Natural killer cell (primary cell): ENCODE data around the gene HRK. TPM values are rescaled to one million over a fixed set of nuclear protein-coding genes. Genes with fewer than 3 reads are reported as not detected.

Experiments used
- ATAC-seq, 3 donors: fragments of 150-1000 bp in 2 of 3; fragments of 200-7000 bp in 1 of 3; cut with Tn5 transposase; 1 replicate in 1 of 3; 2 replicates in 2 of 3; pipeline ENCODE4 v1.10.0; 2021; ENCODE audit warnings: mild to moderate bottlenecking in 2 of 3, moderate library complexity in 2 of 3
- DNase-seq, 2 donors: peaks; one replicate each; pipeline versions ENCODE4 v3.0.0 to v3.0.0-alpha.2; 2013 to 2021; ENCODE audit warnings: mixed read lengths in 1 of 2
- H3K27ac ChIP-seq: one replicate; pipeline ENCODE4 v1.5.1; 2013; ENCODE audit warnings: mild to moderate bottlenecking, low read length
- H3K27me3 ChIP-seq: one replicate; pipeline ENCODE4 v1.6.1; 2013; ENCODE audit warnings: low read length; ENCODE audit not compliant: control insufficient read depth, insufficient read depth
- H3K36me3 ChIP-seq: one replicate; pipeline ENCODE4 v1.6.1; 2013; ENCODE audit warnings: low read length; ENCODE audit not compliant: control insufficient read depth, insufficient read depth
- H3K4me1 ChIP-seq: one replicate; pipeline ENCODE4 v1.6.1; 2013; ENCODE audit warnings: low read length; ENCODE audit not compliant: control insufficient read depth, insufficient read depth
- H3K4me3 ChIP-seq: one replicate; pipeline ENCODE4 v1.5.1; 2013; ENCODE audit warnings: low read length
- H3K9me3 ChIP-seq: one replicate; pipeline ENCODE4 v1.6.1; 2013; ENCODE audit warnings: low read length; ENCODE audit not compliant: control insufficient read depth, insufficient read depth
- H3K27ac Mint-ChIP-seq, 2 donors: one replicate each; pipeline ENCODE4 v1.8.0; 2022; ENCODE audit warnings: mild to moderate bottlenecking in 2 of 2, mixed read lengths in 2 of 2, moderate library complexity in 1 of 2
- H3K27me3 Mint-ChIP-seq, 2 donors: one replicate each; pipeline ENCODE4 v1.8.0; 2022; ENCODE audit warnings: low read depth in 2 of 2, mixed read lengths in 2 of 2
- H3K36me3 Mint-ChIP-seq: one replicate; pipeline ENCODE4 v1.8.0; 2022; ENCODE audit warnings: mixed read lengths
- H3K4me1 Mint-ChIP-seq, 2 donors: one replicate each; pipeline ENCODE4 v1.8.0; 2022; ENCODE audit warnings: mixed read lengths in 2 of 2
- H3K4me3 Mint-ChIP-seq: one replicate; pipeline ENCODE4 v1.8.0; 2022; ENCODE audit warnings: mild to moderate bottlenecking, moderate library complexity, mixed read lengths
- H3K9me3 Mint-ChIP-seq, 2 donors: one replicate each; pipeline ENCODE4 v1.8.0; 2022; ENCODE audit warnings: mixed read lengths in 2 of 2
- WGBS: methylation state at CpG from one replicate; pipeline ENCODE4 v1.1.7; 2013; ENCODE audit warnings: missing lambda C conversion rate; ENCODE audit not compliant: insufficient coverage; 5-methylcytosine and 5-hydroxymethylcytosine counted together
- intact Hi-C: fragments of 100-400 bp; cut with micrococcal nuclease; formaldehyde crosslinking; loops from one replicate; pipeline ENCODE4 v1.14.2; 2022
- total RNA-seq, 4 donors: library from RNA; stranded (reverse); fragments of 120-200 nt in 1 of 4; gene quantifications; one replicate each; pipeline versions ENCODE4 v1.2.3 to v1.2.4, GENCODE V29; 2013 to 2022
- TF ChIP-seq, protein P1 (sequence below): fragments of 200-600 bp; IDR thresholded peaks from one replicate; pipeline ENCODE4 v1.8.0; 2022; ENCODE audit warnings: antibody characterized with exemption

The HRK gene
- total RNA-seq, 3 donors from 2014 or later (not counting 1 experiment from before 2014, with no cell fraction given) = 0.15 TPM; not detected in 2

DNA sequence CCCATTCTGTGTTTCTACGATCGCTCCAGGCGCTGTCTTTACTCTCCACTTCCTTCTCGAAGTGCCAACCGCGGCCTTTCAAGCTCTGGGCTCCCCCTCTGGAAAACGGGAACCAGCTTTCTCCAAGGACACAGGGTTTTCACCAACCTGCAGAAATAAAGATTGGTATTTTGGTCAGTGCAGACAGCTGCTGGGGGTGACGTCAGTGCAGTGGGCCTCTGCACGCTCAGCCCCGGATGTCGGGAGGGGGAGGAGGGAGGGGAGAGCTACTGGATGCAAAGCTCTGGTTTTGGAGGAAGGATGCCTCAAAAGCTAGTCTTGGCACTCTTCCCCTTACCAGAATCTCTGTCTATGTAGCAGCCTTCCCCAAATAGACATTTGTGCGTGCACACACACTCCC is 19.9 kb downstream of the HRK start:
- H3K27me3 ChIP-seq = no peaks in the 10 kb centered on the region
- WGBS = 29% methylated on average over 12 of the region's 12 CpGs
- Mint-ChIP-seq H3K4me3 (no peak overlapping the region), H3K27me3 (peaks cover 30 to 39% of the 10 kb centered on the region in 2 donors), H3K27ac (no peak overlapping the region), H3K36me3 (no peaks in the 10 kb centered on the region), H3K4me1 (no peaks in the 10 kb centered on the region), H3K9me3 (no peaks in the 10 kb centered on the region)
- intact Hi-C loops = no loop called here
- no peak overlapping the region for H3K4me3 ChIP-seq
- DNase-seq (peak in 1 of 2 donors; percentile 52), ATAC-seq (peak; percentile 53 to 74 (median 59))
- no peaks in the 10 kb centered on the region for H3K4me1 ChIP-seq
- TF ChIP-seq, protein P1, sequence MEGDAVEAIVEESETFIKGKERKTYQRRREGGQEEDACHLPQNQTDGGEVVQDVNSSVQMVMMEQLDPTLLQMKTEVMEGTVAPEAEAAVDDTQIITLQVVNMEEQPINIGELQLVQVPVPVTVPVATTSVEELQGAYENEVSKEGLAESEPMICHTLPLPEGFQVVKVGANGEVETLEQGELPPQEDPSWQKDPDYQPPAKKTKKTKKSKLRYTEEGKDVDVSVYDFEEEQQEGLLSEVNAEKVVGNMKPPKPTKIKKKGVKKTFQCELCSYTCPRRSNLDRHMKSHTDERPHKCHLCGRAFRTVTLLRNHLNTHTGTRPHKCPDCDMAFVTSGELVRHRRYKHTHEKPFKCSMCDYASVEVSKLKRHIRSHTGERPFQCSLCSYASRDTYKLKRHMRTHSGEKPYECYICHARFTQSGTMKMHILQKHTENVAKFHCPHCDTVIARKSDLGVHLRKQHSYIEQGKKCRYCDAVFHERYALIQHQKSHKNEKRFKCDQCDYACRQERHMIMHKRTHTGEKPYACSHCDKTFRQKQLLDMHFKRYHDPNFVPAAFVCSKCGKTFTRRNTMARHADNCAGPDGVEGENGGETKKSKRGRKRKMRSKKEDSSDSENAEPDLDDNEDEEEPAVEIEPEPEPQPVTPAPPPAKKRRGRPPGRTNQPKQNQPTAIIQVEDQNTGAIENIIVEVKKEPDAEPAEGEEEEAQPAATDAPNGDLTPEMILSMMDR = no peak
- H3K9me3 ChIP-seq = no peaks in the 10 kb centered on the region
- H3K27ac ChIP-seq = no peak overlapping the region
- no peaks in the 10 kb centered on the region for H3K36me3 ChIP-seq

GRCh38 chr12:116860263-116860662 is 21.0 kb downstream of the HRK start:
- Mint-ChIP-seq H3K4me3 (no peak overlapping the region), H3K4me1 (no peaks in the 10 kb centered on the region), H3K36me3 (no peaks in the 10 kb centered on the region), H3K27me3 (peaks cover 35 to 39% of the 10 kb centered on the region in 2 donors), H3K9me3 (no peaks in the 10 kb centered on the region), H3K27ac (no peak overlapping the region)
- Histone ChIP-seq H3K4me3 (no peak overlapping the region), H3K27me3 (no peaks in the 10 kb centered on the region), H3K9me3 (no peaks in the 10 kb centered on the region), H3K36me3 (no peaks in the 10 kb centered on the region), H3K4me1 (no peaks in the 10 kb centered on the region), H3K27ac (no peak overlapping the region)
- intact Hi-C loops = no loop called here
- WGBS = 75% methylated on average over 1 of the region's 3 CpGs
- TF ChIP-seq, protein P1 = no peak
- no peak for DNase-seq
- no peak for ATAC-seq

DNA sequence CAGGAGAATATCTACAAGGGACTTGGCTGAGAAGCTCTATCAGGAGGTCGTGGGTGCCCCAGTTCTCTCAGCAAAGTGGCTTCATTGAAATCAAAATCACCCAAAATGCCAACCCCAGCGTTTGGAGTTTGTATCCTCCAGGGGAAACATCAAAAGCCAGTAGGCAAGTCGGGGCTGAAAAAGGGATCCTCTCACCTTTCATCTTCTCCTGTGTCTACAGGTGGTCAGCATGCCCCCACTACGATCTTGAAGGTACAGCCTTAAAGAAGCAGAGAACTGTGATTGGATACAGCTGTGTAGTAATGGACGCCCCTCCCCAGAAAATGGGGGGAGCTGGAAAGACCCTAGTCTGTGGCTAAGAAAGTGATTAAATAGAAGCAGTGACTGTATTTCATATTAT is 22.2 kb downstream of the HRK start:
- Mint-ChIP-seq H3K4me3 (no peak overlapping the region), H3K27me3 (peaks cover 33 to 35% of the 10 kb centered on the region in 2 donors), H3K9me3 (no peaks in the 10 kb centered on the region), H3K36me3 (no peaks in the 10 kb centered on the region), H3K4me1 (no peaks in the 10 kb centered on the region), H3K27ac (no peak overlapping the region)
- no peak for DNase-seq
- Histone ChIP-seq H3K27me3 (no peaks in the 10 kb centered on the region), H3K9me3 (no peaks in the 10 kb centered on the region), H3K27ac (no peak overlapping the region), H3K36me3 (no peaks in the 10 kb centered on the region), H3K4me1 (no peaks in the 10 kb centered on the region), H3K4me3 (no peak overlapping the region)
- ATAC-seq = no peak
- 33% methylated on average over 5 of the region's 5 CpGs for WGBS
- intact Hi-C loops = no loop called here
- TF ChIP-seq, protein P1 = no peak

DNA sequence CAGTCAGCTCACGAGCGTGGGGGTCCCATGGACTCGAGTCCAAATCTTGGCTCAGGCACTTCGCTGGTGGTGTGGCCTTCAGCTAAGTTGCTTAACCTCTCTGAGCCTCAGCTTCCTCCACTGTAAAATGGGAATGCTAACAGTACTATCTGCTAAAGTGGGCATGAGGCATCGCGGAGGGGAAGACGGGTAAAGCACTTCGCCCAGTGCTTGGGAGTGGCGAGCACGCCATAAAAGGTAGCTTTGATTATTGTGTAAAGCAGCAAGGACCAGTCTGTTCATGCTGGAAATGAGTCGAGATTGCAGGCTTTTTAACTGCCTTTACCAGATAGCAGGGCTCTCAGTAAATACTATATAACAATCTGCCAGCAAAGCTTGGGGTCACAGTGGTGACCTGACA is 24.5 kb downstream of the HRK start:
- no peaks in the 10 kb centered on the region for H3K9me3 ChIP-seq
- TF ChIP-seq, protein P1 = no peak
- Mint-ChIP-seq H3K4me1 (no peaks in the 10 kb centered on the region), H3K36me3 (no peaks in the 10 kb centered on the region), H3K27ac (no peak overlapping the region), H3K27me3 (peaks cover 28 to 30% of the 10 kb centered on the region in 2 donors), H3K9me3 (no peaks in the 10 kb centered on the region), H3K4me3 (no peak overlapping the region)
- H3K4me3 ChIP-seq = no peak overlapping the region
- DNase-seq = no peak
- intact Hi-C loops = no loop called here
- no peaks in the 10 kb centered on the region for H3K36me3 ChIP-seq
- H3K27ac ChIP-seq = no peak overlapping the region
- ATAC-seq = no peak
- H3K4me1 ChIP-seq = no peaks in the 10 kb centered on the region
- WGBS = 95% methylated on average over 11 of the region's 11 CpGs
- H3K27me3 ChIP-seq = no peaks in the 10 kb centered on the region
